ENCODE results near the gene CUL5.

DNA sequence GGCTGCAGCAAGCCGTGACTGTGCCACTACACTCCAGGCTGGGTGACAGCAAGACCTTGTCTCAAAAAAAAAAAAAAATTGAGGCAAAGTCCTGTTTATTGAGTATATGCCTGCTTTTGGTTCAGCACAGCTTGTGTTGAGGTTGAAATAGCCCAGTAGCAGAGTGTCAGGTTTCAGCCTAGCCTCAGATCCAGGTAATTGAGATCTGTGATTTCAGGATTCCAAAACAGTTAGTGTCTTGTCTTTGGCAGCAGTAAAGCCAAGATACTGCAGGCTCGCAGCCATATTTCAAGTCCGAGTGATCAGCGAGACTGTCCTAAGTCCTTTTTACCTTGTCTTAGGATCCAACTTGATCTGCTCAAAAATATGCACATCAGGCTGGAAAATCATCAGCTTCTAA lies 27.0 kb downstream of the CUL5 start:
- TF ChIP-seq GATA2 (IDR thresholded peaks at IDR 0.05; ENCODE audit: low read depth, low read length) (no peak), GATA3 (IDR thresholded peaks at IDR 0.05; ENCODE audit: low read depth, low read length) (no peak)
